ENCODE data around the gene P2RY10. TPM values are rescaled to one million over a fixed set of nuclear protein-coding genes. Genes with fewer than 3 reads are reported as not detected.

Gene P2RY10
- total RNA-seq (2022; extraction: Qiagen RNA extraction; ENCODE audit: low read depth) = not detected in 5 replicates

GRCh38 chrX:78945186-78945912, at the start of gene P2RY10:
Gene P2RY10 (plus strand): TSS chrX:78945391. CDS start chrX:78960521, 15,130 bp downstream.

Other genes starting within 250 kb of the P2RY10 start
- not detected in 5 replicates for gene LPAR4, start 197.7 kb upstream of the P2RY10 start, total RNA-seq (2022; extraction: Qiagen RNA extraction; ENCODE audit: low read depth)
- not detected in 5 replicates for gene GPR174, start 199.3 kb downstream of the P2RY10 start, total RNA-seq (2022; extraction: Qiagen RNA extraction; ENCODE audit: low read depth)

All from A549 treated with CpdA at 1 μM for 4 hours (cell line).